GM18507 (cell line): ENCODE measurements around the gene KDM2A.
"Not testable (repeated sequence)": the region's sequence is repeated elsewhere in the genome, so short reads cannot be mapped to it uniquely, and the experiment has no call there.

ENCODE experiments used
- DNase-seq: peaks from one replicate; pipeline ENCODE4 v3.0.0; 2011; ENCODE audit warnings: low read depth; ENCODE audit not compliant: insufficient read length; ENCODE audit errors: extremely low spot score
- FAIRE-seq: peaks from 2 replicates; lab custom pipeline; 2011; peaks lifted over from hg19 to GRCh38; lab: Jason Lieb, UNC

The KDM2A gene

DNA sequence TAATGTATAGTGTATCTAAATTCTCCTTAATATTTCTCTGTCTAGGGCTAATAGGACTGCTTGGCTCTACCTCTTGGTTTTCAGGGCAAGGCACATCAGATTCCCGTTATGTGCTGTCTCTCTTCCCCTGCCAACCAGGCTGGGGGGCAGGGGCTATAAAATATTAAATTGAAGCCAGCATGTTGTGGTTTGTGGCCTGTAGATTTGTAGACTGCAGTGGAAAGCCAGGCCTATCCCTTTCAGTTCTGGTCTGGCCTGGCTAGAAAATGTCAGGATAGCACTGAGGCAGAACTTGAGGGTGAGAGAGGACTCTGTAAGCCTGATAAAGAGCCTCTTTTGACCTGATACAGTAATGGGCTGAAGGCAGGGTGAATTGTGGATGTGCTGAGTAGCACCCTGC lies 132.8 kb downstream of the KDM2A start:
- FAIRE-seq, result no peak
- DNase-seq, result no peak

GRCh38 chr11:67252831-67253239 lies 133.8 kb downstream of the KDM2A start:
- DNase-seq, result no peak

DNA sequence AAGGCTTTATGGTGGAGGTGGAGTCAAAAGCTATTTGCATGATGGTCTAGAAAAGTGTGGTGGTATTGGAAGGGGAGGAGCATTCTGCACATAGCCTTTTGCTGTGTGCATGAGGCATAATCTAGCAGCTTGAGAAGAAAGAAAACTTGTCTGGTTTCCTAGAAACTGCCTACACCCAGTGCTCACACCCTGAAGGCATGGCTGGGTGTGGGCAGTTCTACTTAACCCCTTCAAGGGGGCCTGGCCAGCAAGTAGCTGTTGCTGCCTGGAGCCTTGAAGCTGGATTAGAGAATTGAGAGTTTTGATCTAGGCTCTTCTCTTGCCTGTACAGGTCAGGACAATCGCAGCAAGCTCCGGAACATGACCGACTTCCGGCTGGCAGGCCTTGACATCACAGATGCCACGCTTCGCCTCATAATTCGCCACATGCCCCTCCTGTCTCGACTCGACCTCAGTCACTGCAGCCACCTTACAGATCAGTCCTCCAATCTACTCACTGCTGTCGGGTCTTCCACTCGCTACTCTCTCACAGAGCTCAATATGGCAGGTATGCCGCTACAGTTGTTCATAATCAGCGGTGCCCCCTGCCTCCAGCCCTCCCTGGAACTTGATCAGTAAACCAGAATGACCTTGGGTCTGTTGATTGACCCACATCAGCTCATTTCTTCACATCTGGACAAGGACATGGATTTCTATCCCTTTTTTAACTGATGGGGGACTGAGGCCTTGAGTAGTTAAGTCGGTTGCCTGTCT lies 135.0 kb downstream of the KDM2A start:
- FAIRE-seq (no peak), DNase-seq (no peak)

More at GRCh38 chr11:67252831-67253239, 133.8 kb downstream of the KDM2A start:
- no peak for FAIRE-seq

GRCh38 chr11:67254798-67255197 lies 135.7 kb downstream of the KDM2A start:
- FAIRE-seq (no peak), DNase-seq (no peak)

DNA sequence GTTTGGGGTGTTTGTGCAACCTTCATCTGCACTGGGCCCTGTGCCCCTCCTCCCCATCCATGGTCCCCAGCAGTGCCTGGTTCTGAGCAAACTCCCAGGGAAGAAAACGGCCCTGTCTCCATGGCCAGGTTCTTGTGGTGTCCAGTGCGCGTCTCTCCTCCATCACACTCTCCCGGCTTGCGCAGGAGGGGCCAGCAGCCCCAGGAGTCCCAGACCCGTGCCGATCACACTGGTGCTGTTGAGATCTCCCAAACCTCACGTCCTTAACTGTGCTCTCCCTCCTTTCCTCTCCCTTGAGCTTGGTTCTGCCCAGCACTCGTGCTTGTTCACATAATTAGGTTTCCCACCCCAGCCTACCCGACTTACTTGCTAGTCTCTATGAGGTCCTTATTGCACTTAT lies 136.3 kb downstream of the KDM2A start:
- no peak for FAIRE-seq
- DNase-seq, result no peak

DNA sequence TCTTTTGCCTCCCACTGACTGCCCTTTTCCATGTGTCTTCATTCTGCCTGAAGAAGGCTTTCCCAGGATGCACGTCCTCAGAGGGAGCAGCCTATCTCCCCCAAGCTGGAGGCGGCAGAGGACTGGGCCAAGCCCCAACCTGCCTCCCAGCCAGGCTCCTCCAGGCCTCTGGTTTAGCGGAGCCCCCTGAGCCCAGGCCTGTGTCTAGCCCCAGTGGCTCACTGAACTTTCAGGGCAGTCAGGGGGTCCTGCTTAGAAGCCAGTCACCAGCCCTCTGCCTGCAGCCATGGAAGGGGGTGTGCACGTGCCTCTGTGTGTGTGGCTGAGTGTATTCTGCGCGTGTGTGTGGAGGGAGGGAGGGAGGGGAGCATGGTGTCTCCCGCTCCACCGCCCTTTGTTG lies 136.8 kb downstream of the KDM2A start:
- FAIRE-seq (no peak), DNase-seq (no peak)

GRCh38 chr11:67256477-67257135 lies 137.5 kb downstream of the KDM2A start:
- FAIRE-seq (no peak), DNase-seq (no peak)

DNA sequence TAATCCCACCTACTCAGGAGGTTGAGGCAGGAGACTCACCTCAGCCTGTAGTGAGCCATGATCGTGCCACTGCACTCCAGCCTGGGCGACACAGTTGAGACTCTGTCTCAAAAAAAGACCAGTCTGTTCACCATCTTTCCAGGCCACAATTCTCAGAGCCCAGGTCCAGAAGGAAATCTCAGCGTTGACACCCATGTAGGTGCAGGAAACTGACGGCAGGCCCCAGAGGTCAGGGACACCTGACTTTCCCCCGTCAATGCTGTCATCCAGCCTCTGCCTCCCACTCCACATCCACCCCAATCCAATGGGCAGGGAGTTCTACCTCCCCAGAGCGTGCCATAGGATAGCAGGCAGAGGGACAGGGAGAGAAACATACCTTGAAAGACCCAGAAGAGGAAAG lies 141.3 kb downstream of the KDM2A start:
- FAIRE-seq (no peak), DNase-seq (no peak)

DNA sequence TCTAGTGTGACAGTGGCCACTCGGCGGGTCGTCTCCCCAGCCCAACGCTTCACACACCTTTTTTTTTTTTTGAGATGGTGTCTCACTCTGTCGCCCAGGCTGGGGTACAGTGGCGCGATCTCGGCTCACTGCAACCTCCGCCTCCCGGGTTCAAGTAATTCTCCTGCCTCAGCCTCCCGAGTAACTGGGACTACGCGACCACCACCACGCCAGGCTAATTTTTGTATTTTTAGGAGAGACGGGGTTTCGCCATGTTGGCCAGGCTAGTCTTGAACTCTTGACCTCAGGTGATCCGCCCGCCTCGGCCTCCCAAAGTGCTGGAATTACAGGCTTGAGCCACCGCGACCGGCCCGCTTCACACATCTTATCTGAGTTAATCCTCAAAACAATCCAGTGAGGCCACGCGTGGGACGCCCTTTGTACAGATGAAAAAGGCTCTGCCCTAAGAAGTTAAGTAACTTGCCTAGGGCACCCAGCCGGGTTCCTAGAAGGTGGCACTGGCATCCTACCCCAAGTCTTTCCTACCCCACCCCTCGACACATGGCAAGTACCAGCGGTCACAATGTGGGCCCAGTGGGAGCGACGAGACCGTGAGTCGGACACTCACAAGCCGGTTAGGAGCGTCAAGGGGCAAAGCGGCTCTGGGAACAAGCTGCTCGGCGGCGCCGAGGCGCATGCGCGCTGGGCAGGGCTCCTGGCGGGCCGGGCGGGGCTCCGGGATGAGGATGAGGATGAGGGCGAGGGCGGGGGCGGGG lies 142.0 kb downstream of the KDM2A start:
- not testable (repeated sequence) for FAIRE-seq, DNase-seq

GRCh38 chr11:67261640-67261945 lies 142.5 kb downstream of the KDM2A start:
- no peak for FAIRE-seq
- no peak for DNase-seq

- no peak for DNase-seq
- FAIRE-seq, result no peak
Observed at GRCh38 chr11:67261946-67262681, 143.1 kb downstream of the KDM2A start.

GRCh38 chr11:67262731-67263675 lies 143.9 kb downstream of the KDM2A start:
- FAIRE-seq (peak; percentile 95), DNase-seq (peak; percentile 75)

DNA sequence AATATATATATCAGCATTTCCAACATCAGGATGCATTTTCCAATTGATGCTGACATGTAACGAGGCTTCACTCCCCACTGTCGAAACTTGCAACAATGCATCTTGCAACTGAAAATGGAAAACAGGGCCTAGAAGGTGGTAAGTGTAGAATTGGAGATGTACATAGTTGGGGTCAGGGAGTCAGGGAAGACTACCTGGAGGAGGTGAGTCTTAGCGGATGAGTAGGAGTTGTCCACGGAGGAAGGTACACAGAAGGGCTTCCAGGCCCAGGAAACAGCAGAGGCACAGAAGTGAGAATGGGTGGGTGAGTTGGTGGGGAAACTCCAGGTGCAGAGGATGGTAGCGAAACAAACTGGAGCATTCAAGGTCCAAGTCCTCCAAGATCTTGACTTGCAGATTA lies 145.2 kb downstream of the KDM2A start:
- FAIRE-seq, result no peak

DNA sequence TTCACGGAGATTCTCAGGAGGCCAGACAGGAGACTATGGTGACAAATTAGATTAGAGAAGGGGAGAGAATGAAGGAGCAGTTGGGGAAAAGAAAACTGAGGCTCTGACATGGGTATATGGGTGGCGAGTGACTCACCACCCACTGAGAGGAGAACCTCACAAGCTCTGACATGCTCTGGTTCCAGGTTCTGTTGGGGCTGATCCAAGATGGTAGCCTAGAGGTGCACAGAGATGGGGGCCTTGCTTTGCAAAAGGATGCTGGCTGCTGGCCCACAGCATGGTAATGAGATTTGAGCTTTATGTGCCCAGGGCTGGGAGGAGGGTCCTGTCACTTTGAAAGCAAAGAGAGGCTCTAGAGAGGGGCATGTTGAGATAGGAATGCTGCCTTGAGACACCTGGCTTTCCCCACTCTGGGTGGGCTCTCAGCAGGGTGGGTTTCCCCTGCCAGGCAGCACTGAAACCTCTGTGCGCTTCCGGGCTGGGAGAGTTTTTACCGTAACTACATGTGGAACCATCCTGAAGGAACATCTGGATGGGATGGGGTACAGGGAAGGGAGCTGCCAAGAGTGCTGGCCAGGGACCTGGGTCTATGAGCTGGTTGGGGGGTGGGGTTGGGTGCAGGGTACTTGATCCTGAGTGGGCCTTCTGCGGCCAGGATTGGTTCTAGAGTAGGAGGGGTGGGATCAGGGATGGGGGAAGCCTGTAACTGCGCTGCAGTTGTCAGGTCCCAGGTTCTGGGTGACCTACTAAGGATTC lies 146.0 kb downstream of the KDM2A start:
- FAIRE-seq (no peak), DNase-seq (no peak)

More for the DNA sequence above, 145.2 kb downstream of the KDM2A start:
- DNase-seq, result no peak

GRCh38 chr11:67265633-67266448 lies 146.8 kb downstream of the KDM2A start:
- peak; percentile 35 for FAIRE-seq
- no peak for DNase-seq

DNA sequence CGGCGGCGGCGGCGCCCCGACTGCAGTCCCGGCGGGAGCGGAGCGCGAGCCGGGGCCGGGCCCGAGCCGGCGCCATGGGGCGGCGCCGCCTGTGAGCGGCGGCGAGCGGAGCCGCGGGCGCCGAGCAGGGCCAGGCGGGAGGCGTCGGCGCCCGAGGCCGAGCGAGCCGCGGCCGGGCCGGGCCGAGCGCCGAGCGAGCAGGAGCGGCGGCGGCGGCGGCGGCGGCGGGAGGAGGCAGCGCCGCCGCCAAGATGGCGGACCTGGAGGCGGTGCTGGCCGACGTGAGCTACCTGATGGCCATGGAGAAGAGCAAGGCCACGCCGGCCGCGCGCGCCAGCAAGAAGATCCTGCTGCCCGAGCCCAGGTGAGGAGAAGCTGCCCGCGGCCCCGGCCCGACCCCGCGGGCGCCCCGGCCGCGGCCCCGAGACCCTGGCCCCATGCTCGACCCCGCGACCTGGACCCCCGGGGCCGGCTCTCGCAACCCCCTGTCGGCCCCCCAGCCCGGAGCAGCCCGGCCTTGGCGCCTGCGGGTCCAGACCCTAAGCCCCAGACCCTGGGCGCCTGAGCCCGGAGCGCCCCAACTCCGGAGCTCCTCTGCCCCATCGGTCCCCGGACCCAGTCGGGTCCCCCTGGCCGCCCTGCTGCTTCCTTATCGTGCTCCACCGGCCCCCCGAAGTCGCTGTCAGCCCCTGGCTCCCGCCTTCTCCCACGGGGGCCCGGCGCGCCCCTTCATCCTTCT lies 147.6 kb downstream of the KDM2A start, which contains the start of gene GRK2:
Gene GRK2, plus strand, starts transcription at position 25 of the 739 bp plus-strand sequence. Its CDS starts 227 bp downstream, at position 252.
- FAIRE-seq, result no peak
- no peak for DNase-seq
